Fibroblast of lung (primary cell): ENCODE data around the gene GHRH. TPM values are rescaled to one million over a fixed set of nuclear protein-coding genes. Genes with fewer than 3 reads are reported as not detected.

Source experiments
- DNase-seq, 2 donors: peaks; one replicate each; pipeline versions ENCODE4 v3.0.0 to v3.0.0-alpha.2; 2010; ENCODE audit warnings: low read depth in 2 of 2
- H2AFZ ChIP-seq: 2 replicates; pipeline ENCODE4 v1.5.1; 2012; ENCODE audit warnings: low read length, control low read depth, inconsistent platforms
- H3K27ac ChIP-seq: 2 replicates; pipeline ENCODE4 v1.5.1; 2011; ENCODE audit warnings: low read length, control low read depth; ENCODE audit not compliant: insufficient read depth
- H3K27me3 ChIP-seq: 2 replicates; pipeline ENCODE4 v1.5.1; 2011; ENCODE audit warnings: mild to moderate bottlenecking, low read length; ENCODE audit not compliant: control insufficient read depth, insufficient read depth
- H3K36me3 ChIP-seq: 2 replicates; pipeline ENCODE4 v1.5.1; 2011; ENCODE audit warnings: low read length; ENCODE audit not compliant: control insufficient read depth, insufficient read depth
- H3K4me1 ChIP-seq: 2 replicates; pipeline ENCODE4 v1.5.1; 2011; ENCODE audit warnings: low read length; ENCODE audit not compliant: control insufficient read depth, insufficient read depth; ENCODE audit errors: extremely low read depth
- H3K4me2 ChIP-seq: 2 replicates; pipeline ENCODE4 v1.5.1; 2011; ENCODE audit warnings: low read length, control low read depth; ENCODE audit not compliant: insufficient read depth; ENCODE audit errors: extremely low read depth
- H3K4me3 ChIP-seq, 4 experiments: fragments of 200-600 bp in 1 of 4; sonication (generic) in 1 of 4; replicated peaks in 1 of 4; 2 replicates each; pipeline ENCODE4 v1.5.1; 2011 to 2016; ENCODE audit warnings: low read length in 4 of 4, low read depth in 3 of 4, mild to moderate bottlenecking in 3 of 4, control low read depth in 2 of 4, inconsistent platforms in 1 of 4, mixed read lengths in 1 of 4; ENCODE audit not compliant: insufficient read depth in 1 of 4; ENCODE audit errors: control extremely low read depth in 1 of 4
- H3K79me2 ChIP-seq: 2 replicates; pipeline ENCODE4 v1.5.1; 2012; ENCODE audit warnings: mild to moderate bottlenecking, low read length, inconsistent platforms; ENCODE audit not compliant: control insufficient read depth, insufficient read depth
- H3K9ac ChIP-seq: 2 replicates; pipeline ENCODE4 v1.5.1; 2011; ENCODE audit warnings: mild to moderate bottlenecking, low read length, control low read depth; ENCODE audit not compliant: insufficient read depth
- H3K9me3 ChIP-seq: 2 replicates; pipeline ENCODE4 v1.5.1; 2012; ENCODE audit warnings: low read depth, low read length; ENCODE audit not compliant: control insufficient read depth, insufficient read depth
- H4K20me1 ChIP-seq: 2 replicates; pipeline ENCODE4 v1.5.1; 2011; ENCODE audit warnings: low read length; ENCODE audit not compliant: control insufficient read depth, insufficient read depth; ENCODE audit errors: extremely low read depth
- CTCF ChIP-seq, 2 donors: IDR thresholded peaks in 1 of 2; conservative IDR thresholded peaks in 1 of 2; 1 replicate in 1 of 2; 2 replicates in 1 of 2; pipeline ENCODE4 v1.5.1; 2011 to 2012; ENCODE audit warnings: low read length in 2 of 2, control low read depth in 1 of 2, inconsistent platforms in 1 of 2, low read depth in 1 of 2, mild to moderate bottlenecking in 1 of 2
- EZH2 ChIP-seq: IDR thresholded peaks from 2 replicates; pipeline ENCODE4 v1.5.1; 2012; ENCODE audit warnings: low read length, control low read depth, mild to moderate bottlenecking; ENCODE audit errors: missing control alignments
- polyA plus RNA-seq, 2 donors: library from polyadenylated mRNA; depleted of rRNA in 1 of 2; stranded (reverse) in 1 of 2; unstranded in 1 of 2; fragments of >200 nt; gene quantifications; 2 replicates each; pipeline ENCODE4 v1.2.1, GENCODE V29; 2011 to 2012; ENCODE audit warnings: missing spikeins in 1 of 2
- total RNA-seq: library from RNA; depleted of rRNA; stranded (reverse); fragments of >200 nt; gene quantifications from 2 replicates; pipeline ENCODE4 v1.2.1, GENCODE V29; 2014

The GHRH gene
- total and polyA plus RNA-seq, 2 donors (not counting 1 experiment from before 2014, with no cell fraction given), result not detected

- Histone ChIP-seq H3K9ac (no peak overlapping the region), H3K36me3 (no peaks in the 10 kb centered on the region), H3K27me3 (no peaks in the 10 kb centered on the region), H2AFZ (peak overlapping the region; percentile 28), H4K20me1 (no peaks in the 10 kb centered on the region), H3K9me3 (no peaks in the 10 kb centered on the region), H3K4me2 (peak overlapping the region; percentile 39), H3K79me2 (no peaks in the 10 kb centered on the region), H3K4me1 (peaks cover 3% of the 10 kb centered on the region), H3K4me3 (peak overlapping the region in 2 of 4 experiments; percentile 17 to 27), H3K27ac (peak overlapping the region; percentile 16)
- peak; percentile 31 to 56 for TF ChIP-seq CTCF (conservative IDR thresholded peaks at IDR 0.05 in 1 of 2, IDR thresholded peaks at IDR 0.05 in 1 of 2; ENCODE audit: low read depth in 1 of 2, low read length in 2 of 2)
- no peak for TF ChIP-seq EZH2
- DNase-seq, result peak; percentile 83 to 95
Measured at GRCh38 chr20:37276494-37277252, 15.1 kb upstream of the GHRH start.

- DNase-seq, result no peak
- Histone ChIP-seq H4K20me1 (no peaks in the 10 kb centered on the region), H3K4me2 (no peak overlapping the region), H3K79me2 (no peaks in the 10 kb centered on the region), H3K27me3 (no peaks in the 10 kb centered on the region), H2AFZ (no peak overlapping the region), H3K9ac (no peak overlapping the region), H3K27ac (no peak overlapping the region), H3K9me3 (no peaks in the 10 kb centered on the region), H3K36me3 (no peaks in the 10 kb centered on the region), H3K4me3 (no peak overlapping the region), H3K4me1 (peaks cover 3% of the 10 kb centered on the region)
- no peak for TF ChIP-seq EZH2
- TF ChIP-seq CTCF (conservative IDR thresholded peaks at IDR 0.05 in 1 of 2, IDR thresholded peaks at IDR 0.05 in 1 of 2; ENCODE audit: low read depth in 1 of 2, low read length in 2 of 2), result no peak
Measured at GRCh38 chr20:37274851-37275524, 13.4 kb upstream of the GHRH start.

GRCh38 chr20:37273988-37274387 lies 12.4 kb upstream of the GHRH start:
- no peak overlapping the region for H3K9ac ChIP-seq
- TF ChIP-seq EZH2, result no peak
- no peak for TF ChIP-seq CTCF (conservative IDR thresholded peaks at IDR 0.05 in 1 of 2, IDR thresholded peaks at IDR 0.05 in 1 of 2; ENCODE audit: low read depth in 1 of 2, low read length in 2 of 2)
- peaks cover 3% of the 10 kb centered on the region for H3K4me1 ChIP-seq
- no peak for DNase-seq
- H3K4me3 ChIP-seq, result no peak overlapping the region
- H3K9me3 ChIP-seq, result no peaks in the 10 kb centered on the region
- H4K20me1 ChIP-seq, result no peaks in the 10 kb centered on the region
- no peak overlapping the region for H3K27ac ChIP-seq
- no peaks in the 10 kb centered on the region for H3K27me3 ChIP-seq
- no peaks in the 10 kb centered on the region for H3K36me3 ChIP-seq
- no peak overlapping the region for H2AFZ ChIP-seq
- no peak overlapping the region for H3K4me2 ChIP-seq
- H3K79me2 ChIP-seq, result no peaks in the 10 kb centered on the region
